TTC549 (cell line): ENCODE data around the gene TRAT1.
"Not testable (repeated sequence)": the region's sequence is repeated elsewhere in the genome, so short reads cannot be mapped to it uniquely, and the experiment has no call there.

Experiments used
- FAIRE-seq: peaks from 2 replicates; lab custom pipeline; 2012; peaks lifted over from hg19 to GRCh38; lab: Jason Lieb, UNC

The TRAT1 gene

GRCh38 chr3:108822123-108822897 lies at the start of gene TRAT1:
Gene TRAT1 (plus strand): TSS chr3:108822786. CDS start chr3:108822928, 142 bp downstream.
- no peak for FAIRE-seq

GRCh38 chr3:108775649-108776048 lies 46.9 kb upstream of the TRAT1 start:
- no peak for FAIRE-seq

GRCh38 chr3:108779496-108779895 lies 43.1 kb upstream of the TRAT1 start:
- FAIRE-seq, result no peak

DNA sequence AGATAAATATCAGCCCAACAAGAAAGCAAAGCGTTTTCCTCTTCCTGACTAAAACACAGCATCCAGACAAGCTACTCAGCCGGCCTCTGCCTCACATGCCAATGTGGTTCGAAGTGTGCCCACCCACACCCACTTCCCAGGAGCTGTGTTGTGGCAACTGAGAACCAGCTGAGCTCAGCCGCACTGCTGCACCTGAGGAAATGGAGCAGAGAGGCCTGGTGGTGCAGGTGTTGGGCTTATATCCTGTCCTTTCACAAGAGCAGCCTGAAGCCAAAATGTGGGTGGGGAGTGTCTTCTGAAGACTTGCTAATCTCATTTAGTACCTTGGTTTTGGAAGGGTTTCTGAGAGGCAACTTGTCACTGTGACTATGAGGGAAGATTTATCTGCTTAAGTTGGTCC lies 42.4 kb upstream of the TRAT1 start:
- FAIRE-seq, result no peak

GRCh38 chr3:108791473-108791872 lies 31.1 kb upstream of the TRAT1 start:
- FAIRE-seq, result no peak

DNA sequence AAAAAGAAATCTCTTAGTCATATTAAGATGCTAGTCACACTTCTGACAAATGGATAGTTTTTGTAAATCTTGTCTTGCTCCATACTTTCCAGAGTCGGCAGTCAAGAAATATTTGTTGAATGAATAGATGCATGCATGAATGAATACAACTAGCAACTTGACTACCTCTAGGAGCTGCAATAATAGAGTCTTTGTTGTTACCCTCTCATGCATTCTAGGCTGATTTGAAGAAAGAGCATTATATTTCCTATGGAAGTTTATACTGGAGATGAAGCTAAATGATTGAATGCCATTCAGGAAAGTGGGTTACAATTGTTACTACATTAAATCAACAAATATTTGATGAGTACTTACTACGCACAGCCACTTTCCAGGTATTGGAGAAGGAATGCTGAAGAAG lies 18.1 kb upstream of the TRAT1 start:
- no peak for FAIRE-seq

GRCh38 chr3:108804966-108805365 lies 17.6 kb upstream of the TRAT1 start:
- FAIRE-seq, result no peak

GRCh38 chr3:108806316-108806715 lies 16.3 kb upstream of the TRAT1 start:
- no peak for FAIRE-seq

- FAIRE-seq, result no peak
Measured at GRCh38 chr3:108818404-108818803, 4.2 kb upstream of the TRAT1 start.

GRCh38 chr3:108820586-108820985 lies 2.0 kb upstream of the TRAT1 start:
- no peak for FAIRE-seq

DNA sequence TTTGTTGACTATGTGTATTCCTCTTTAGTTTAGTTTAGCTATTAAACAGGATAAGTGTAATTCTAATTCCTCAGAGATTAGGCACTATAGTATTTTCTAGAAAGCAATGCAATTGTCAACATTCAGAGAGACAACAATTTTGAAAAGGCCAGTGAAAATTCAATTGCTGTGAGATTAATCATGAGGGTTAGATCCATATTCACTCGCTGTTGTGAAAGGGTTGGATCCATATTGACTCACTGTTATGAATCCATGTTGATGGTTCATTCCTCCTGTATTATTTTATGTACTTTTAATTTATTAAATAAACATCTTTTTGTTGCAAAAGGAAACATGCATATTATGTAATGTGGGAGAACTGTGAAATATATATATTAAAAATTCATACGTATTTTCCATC lies 641 bp downstream of the TRAT1 start:
- no peak for FAIRE-seq

GRCh38 chr3:108823803-108824202 lies 1.2 kb downstream of the TRAT1 start:
- not testable (repeated sequence) for FAIRE-seq

DNA sequence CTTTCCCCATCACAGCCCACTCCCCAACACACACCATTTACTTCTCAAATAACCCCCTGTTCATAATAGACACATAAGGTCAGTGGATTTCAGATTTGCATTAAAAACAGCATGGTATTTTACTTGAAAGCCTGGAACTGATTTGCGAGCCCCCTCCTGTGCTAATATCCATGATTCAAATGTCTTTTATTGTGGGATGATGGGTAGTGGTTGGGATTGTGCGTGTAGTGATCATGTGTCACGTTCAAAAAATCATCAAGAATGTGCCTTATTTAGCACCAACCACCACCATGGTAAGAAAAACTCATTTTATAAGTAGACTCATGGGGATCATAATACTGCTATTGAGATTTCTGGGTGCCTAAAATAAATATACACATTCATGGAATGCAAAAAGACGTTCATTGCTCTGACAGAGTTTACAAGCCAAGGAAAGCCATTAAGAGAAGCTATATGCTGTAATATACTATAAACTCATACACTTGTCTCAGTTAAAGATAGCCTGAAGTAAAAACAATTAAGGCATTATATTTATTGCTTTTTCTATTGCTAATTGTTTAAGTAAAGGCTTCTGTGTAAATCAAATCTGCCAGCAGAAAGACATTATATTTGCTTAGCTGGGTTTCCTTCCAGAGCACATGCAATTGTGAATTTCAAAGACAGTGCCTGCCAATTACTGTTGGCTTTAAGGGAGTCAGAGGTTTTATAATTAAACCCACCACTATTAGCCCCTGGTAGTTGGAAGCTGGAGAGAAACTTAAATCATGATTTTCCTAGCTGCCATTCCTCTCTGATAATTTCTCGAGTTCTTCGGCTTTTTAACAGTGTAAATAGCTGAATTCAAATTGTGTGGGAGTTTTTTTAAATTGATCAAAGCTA lies 4.0 kb downstream of the TRAT1 start:
- no peak for FAIRE-seq

- FAIRE-seq, result no peak
Measured at GRCh38 chr3:108830381-108830780, 7.8 kb downstream of the TRAT1 start.

DNA sequence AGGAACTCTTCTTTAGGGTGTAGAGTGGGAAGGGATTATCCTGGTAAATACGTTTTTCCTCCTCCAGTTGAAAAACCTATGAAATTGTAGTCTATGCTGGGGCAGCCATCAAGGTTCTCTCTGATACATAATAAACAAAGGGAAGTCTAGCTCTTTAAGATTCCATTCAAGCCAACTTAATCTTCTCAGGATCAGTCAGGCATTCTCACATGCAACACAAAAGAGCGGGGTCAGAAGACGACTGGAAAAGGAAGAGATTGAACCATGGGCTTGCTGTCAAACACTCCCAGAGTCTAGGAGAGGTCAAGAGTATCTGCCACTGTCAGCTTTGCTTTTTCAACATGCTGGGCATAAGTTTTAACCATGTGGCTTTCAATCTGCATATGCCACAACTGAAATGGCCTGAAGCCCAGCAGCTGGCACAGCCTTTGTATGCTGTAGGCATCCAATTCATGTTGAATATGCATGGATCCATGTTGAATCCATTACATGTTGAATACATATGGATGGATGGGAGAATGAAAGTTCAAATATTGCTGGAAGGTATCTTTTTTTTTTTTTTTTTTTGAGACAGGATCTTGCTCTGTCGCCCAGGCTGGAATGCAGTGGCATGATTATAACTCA lies 8.5 kb downstream of the TRAT1 start:
- FAIRE-seq, result no peak

- no peak for FAIRE-seq
Measured at GRCh38 chr3:108833611-108834010, 11.0 kb downstream of the TRAT1 start.

DNA sequence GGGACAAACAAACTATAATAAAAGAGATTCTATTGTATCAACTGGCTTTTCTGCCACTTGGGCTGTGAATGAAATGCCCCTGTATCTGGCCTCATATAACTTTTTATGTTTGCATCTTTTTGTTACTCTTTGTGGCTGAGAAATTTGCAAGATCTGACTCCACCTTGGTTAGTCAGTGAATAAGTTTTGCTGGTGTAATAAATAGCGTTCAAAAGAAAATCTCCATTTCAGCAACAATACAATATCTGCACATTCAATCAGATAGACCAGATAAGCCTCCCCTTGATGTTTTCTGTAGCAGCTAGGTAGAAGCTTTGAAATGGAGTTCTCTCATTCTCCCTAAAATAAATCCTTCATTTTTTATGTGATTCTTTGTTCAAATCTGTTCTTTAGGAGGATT lies 12.0 kb downstream of the TRAT1 start:
- no peak for FAIRE-seq

DNA sequence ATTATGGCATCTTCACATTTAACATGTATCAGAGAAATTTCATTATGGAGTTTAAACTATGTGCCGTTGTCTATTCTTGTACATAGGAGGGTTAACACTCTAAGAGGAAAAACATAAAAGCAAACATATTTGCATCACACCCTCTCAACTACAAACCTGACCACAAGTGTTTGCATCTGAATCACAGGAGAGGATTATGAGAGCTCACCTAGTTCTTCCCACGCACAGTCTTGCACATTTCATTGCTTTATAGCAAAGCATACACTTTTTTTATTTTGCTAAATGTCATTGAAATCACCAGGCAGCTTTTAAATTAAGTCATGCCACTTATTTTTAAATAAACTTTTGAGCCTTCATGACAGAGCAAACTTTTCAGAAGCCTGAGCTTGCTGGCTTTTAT lies 12.5 kb downstream of the TRAT1 start:
- FAIRE-seq, result no peak

DNA sequence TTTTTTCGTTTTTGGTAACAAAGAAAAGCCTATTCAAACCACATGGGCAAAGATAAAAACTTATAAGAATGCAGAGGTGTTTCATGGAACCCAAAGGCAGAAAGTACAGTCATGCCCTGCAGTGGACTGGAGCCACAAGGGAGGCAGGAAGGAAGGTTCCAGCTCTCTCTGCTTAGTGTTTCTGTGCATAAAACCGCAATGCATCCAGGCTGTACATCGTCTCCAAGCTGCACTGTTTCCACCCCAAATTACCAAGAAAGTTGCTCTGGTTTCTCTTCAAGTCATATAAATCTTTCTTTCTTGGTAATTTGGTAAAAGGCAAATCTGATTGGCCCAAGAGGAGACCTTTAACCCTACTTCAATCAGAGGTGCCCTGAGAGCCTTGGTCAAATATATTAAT lies 15.8 kb downstream of the TRAT1 start:
- FAIRE-seq, result no peak

GRCh38 chr3:108845709-108846293 lies 23.2 kb downstream of the TRAT1 start:
- FAIRE-seq, result no peak

GRCh38 chr3:108847187-108847586 lies 24.6 kb downstream of the TRAT1 start:
- no peak for FAIRE-seq

GRCh38 chr3:108849075-108849474 lies 26.5 kb downstream of the TRAT1 start:
- no peak for FAIRE-seq

DNA sequence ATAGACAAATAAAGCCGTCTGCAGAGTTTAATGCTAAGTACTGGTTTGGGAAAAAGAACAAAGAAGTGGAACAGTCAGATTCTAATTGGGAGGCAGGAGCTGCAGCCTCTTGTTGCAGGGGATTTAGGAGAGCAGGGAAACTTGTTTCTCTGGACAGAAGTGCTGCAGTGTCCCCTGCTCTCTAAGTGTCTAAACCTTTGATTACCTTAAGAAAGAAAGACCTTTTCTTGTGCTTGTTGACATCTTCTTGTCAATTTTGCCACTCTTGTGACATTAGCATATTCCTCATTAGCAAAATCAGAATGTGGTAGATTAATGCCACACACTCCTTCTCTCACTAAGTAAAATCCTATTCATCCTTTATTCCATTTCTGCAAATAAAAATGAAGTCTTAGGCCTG lies 38.8 kb downstream of the TRAT1 start:
- no peak for FAIRE-seq
